HepG2 (cell line): ENCODE data around the gene TCF7L2. TPM values are rescaled to one million over a fixed set of nuclear protein-coding genes. Genes with fewer than 3 reads are reported as not detected.

Experiments
- ATF1 ChIP-seq: IDR thresholded peaks from 2 replicates; pipeline ENCODE4 v1.6.1; 2016; ENCODE audit warnings: mild to moderate bottlenecking, control low read depth
- CAMTA2 ChIP-seq: sonication (generic); formaldehyde crosslinking; IDR thresholded peaks from 2 replicates; pipeline ENCODE4 v1.4.0; 2020; ENCODE audit warnings: mild to moderate bottlenecking, missing genetic modification reagents, borderline replicate concordance
- HOXA3 ChIP-seq: sonication (generic); formaldehyde crosslinking; IDR thresholded peaks from 2 replicates; pipeline ENCODE4 v1.5.0; 2020; ENCODE audit warnings: missing genetic modification reagents
- HOXA7 ChIP-seq: sonication (generic); formaldehyde crosslinking; IDR thresholded peaks from 2 replicates; pipeline ENCODE4 v1.8.1; 2022; ENCODE audit warnings: mild to moderate bottlenecking, missing genetic modification reagents, moderate library complexity
- IRX3 ChIP-seq: sonication (generic); formaldehyde crosslinking; IDR thresholded peaks from 2 replicates; pipeline ENCODE4 v1.8.1; 2023; ENCODE audit warnings: mild to moderate bottlenecking, low read depth, missing genetic modification reagents, borderline replicate concordance
- NFE2L2 ChIP-seq: fragments of 150-350 bp; IDR thresholded peaks from 2 replicates; pipeline ENCODE4 v1.6.1; 2014; ENCODE audit warnings: low read length
- NFYC ChIP-seq: IDR thresholded peaks from 2 replicates; pipeline ENCODE4 v1.6.1; 2016; ENCODE audit warnings: missing genetic modification reagents, missing compliant biosample characterization
- ONECUT2 ChIP-seq: sonication (generic); formaldehyde crosslinking; IDR thresholded peaks from 2 replicates; pipeline ENCODE4 v1.4.0; 2020; ENCODE audit warnings: missing genetic modification reagents
- PHF8 ChIP-seq: sonication (generic); formaldehyde crosslinking; IDR thresholded peaks from 2 replicates; pipeline ENCODE4 v1.5.0; 2020; ENCODE audit warnings: missing genetic modification reagents
- RFXAP ChIP-seq: sonication (generic); formaldehyde crosslinking; IDR thresholded peaks from 2 replicates; pipeline ENCODE4 v1.4.0; 2020; ENCODE audit warnings: missing genetic modification reagents, borderline replicate concordance
- RXRB ChIP-seq: IDR thresholded peaks from 2 replicates; pipeline ENCODE4 v1.6.1; 2016; ENCODE audit warnings: borderline replicate concordance, missing genetic modification reagents, missing compliant biosample characterization
- SMARCE1 ChIP-seq: fragments of 450-650 bp; IDR thresholded peaks from 2 replicates; pipeline ENCODE4 v1.6.1; 2017; ENCODE audit warnings: borderline replicate concordance
- STAG1 ChIP-seq: sonication (generic); formaldehyde crosslinking; IDR thresholded peaks from 2 replicates; pipeline ENCODE4 v1.4.0; 2020; ENCODE audit warnings: missing genetic modification reagents
- TEAD3 ChIP-seq: optimal IDR thresholded peaks from 2 replicates; pipeline ENCODE3; 2016; ENCODE audit warnings: borderline replicate concordance
- ZFP36 ChIP-seq: fragments of 150-350 bp; IDR thresholded peaks from 2 replicates; pipeline ENCODE4 v1.6.1; 2018; ENCODE audit warnings: borderline replicate concordance, low read length, low read depth; ENCODE audit not compliant: partially characterized antibody
- ZFP82 ChIP-seq: sonication (generic); formaldehyde crosslinking; IDR thresholded peaks from 2 replicates; pipeline ENCODE4 v1.5.1; 2020; ENCODE audit warnings: mild to moderate bottlenecking, missing genetic modification reagents, borderline replicate concordance
- ZNF20 ChIP-seq: sonication (generic); formaldehyde crosslinking; IDR thresholded peaks from 2 replicates; pipeline ENCODE4 v1.4.0; 2020; ENCODE audit warnings: mild to moderate bottlenecking, moderate library complexity, missing genetic modification reagents
- ZNF24 ChIP-seq: fragments of 450-650 bp; IDR thresholded peaks from 2 replicates; pipeline ENCODE4 v1.6.1; 2017; ENCODE audit warnings: antibody characterized with exemption, mild to moderate bottlenecking
- ZNF260 ChIP-seq: sonication (generic); formaldehyde crosslinking; IDR thresholded peaks from 2 replicates; pipeline ENCODE4 v1.4.0; 2020; ENCODE audit warnings: missing genetic modification reagents, low read depth, mild to moderate bottlenecking, borderline replicate concordance
- ZNF567 ChIP-seq: sonication (generic); formaldehyde crosslinking; IDR thresholded peaks from 2 replicates; pipeline ENCODE4 v1.8.1; 2023; ENCODE audit warnings: mild to moderate bottlenecking, missing genetic modification reagents, borderline replicate concordance
- ZNF678 ChIP-seq: sonication (generic); formaldehyde crosslinking; IDR thresholded peaks from 2 replicates; pipeline ENCODE4 v1.4.0; 2020; ENCODE audit warnings: mild to moderate bottlenecking, missing genetic modification reagents
- ZNF879 ChIP-seq: sonication (generic); formaldehyde crosslinking; IDR thresholded peaks from 2 replicates; pipeline ENCODE4 v1.8.1; 2023; ENCODE audit warnings: missing genetic modification reagents
- polyA plus RNA-seq, 8 experiments: library from polyadenylated mRNA; depleted of rRNA in 3 of 8; stranded (reverse) in 7 of 8; unstranded in 1 of 8; fragments of >200 nt; fragmentation: Illumina TruSeq in 4 of 8; extraction: Trizol in 4 of 8; gene quantifications; 2 replicates each; pipeline versions ENCODE4 v1.2.1 to v1.2.3, GENCODE V29; 2011 to 2016; ENCODE audit warnings: low read depth in 4 of 8, missing spikeins in 1 of 8, mixed read lengths in 1 of 8; ENCODE audit not compliant: insufficient read depth in 1 of 8
- total RNA-seq, 5 experiments: library from RNA; depleted of rRNA; stranded (reverse); fragments of >200 nt; fragmentation: Illumina TruSeq; extraction: Trizol; gene quantifications; 2 replicates each; pipeline ENCODE4 v1.2.3, GENCODE V29; 2016; ENCODE audit warnings: low read depth in 1 of 5
- TF ChIP-seq, protein P1 (sequence below): sonication (generic); formaldehyde crosslinking; IDR thresholded peaks from 2 replicates; pipeline ENCODE4 v1.5.1; 2020; ENCODE audit warnings: missing genetic modification reagents, mild to moderate bottlenecking, borderline replicate concordance
- TF ChIP-seq, protein P2 (sequence below): IDR thresholded peaks from 2 replicates; pipeline ENCODE4 v1.6.1; 2016; ENCODE audit warnings: mild to moderate bottlenecking
- TF ChIP-seq, protein P3 (sequence below): sonication (generic); formaldehyde crosslinking; IDR thresholded peaks from 2 replicates; pipeline ENCODE4 v1.4.0; 2020; ENCODE audit warnings: missing genetic modification reagents; ENCODE audit errors: not compliant biosample characterization
- TF ChIP-seq, protein P4 (sequence below): sonication (generic); formaldehyde crosslinking; IDR thresholded peaks from 2 replicates; pipeline ENCODE4 v1.4.0; 2020; ENCODE audit warnings: mild to moderate bottlenecking, low read depth, missing genetic modification reagents
- TF ChIP-seq, protein P5 (sequence below): sonication (generic); formaldehyde crosslinking; IDR thresholded peaks from 2 replicates; pipeline ENCODE4 v1.8.1; 2022; ENCODE audit warnings: mild to moderate bottlenecking, missing genetic modification reagents

TCF7L2 gene
- total and polyA plus RNA-seq, 2 of the 13 experiments (the other 11 are each of a cell fraction or from before 2014, with no cell fraction given) = 3.9 to 13.7 TPM

DNA sequence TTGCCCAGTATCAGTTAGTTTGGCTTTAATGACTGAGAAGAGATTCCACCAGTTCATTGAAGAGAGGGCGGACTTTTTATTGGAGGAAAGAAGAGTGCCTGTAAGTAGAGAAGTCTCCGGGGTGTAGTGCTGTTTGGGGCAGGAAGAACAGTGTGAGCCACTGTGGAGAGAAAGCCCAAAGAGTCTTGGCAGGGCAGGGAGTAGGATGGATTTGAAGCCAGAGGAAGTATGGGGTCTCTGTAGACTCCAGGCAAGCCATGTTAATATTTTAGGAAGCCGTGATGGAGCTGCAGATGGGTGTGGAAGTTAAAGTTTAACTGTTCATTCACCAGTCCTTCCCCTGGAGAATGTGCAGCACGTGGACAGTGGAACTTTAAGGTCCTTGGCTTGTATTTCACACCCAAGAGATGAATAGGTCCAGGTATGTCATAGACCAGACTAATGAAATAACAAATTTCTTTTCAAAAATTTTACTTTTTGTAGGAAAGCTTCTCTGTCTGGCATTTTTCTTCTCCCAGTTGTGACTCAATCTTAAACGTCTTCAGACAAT is 54.1 kb downstream of the TCF7L2 start (continued):
- TF ChIP-seq, protein P1, sequence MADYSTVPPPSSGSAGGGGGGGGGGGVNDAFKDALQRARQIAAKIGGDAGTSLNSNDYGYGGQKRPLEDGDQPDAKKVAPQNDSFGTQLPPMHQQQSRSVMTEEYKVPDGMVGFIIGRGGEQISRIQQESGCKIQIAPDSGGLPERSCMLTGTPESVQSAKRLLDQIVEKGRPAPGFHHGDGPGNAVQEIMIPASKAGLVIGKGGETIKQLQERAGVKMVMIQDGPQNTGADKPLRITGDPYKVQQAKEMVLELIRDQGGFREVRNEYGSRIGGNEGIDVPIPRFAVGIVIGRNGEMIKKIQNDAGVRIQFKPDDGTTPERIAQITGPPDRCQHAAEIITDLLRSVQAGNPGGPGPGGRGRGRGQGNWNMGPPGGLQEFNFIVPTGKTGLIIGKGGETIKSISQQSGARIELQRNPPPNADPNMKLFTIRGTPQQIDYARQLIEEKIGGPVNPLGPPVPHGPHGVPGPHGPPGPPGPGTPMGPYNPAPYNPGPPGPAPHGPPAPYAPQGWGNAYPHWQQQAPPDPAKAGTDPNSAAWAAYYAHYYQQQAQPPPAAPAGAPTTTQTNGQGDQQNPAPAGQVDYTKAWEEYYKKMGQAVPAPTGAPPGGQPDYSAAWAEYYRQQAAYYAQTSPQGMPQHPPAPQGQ = no peak
- TF ChIP-seq ONECUT2 (CRISPR knock-in tag) (no peak), ZNF260 (no peak), ZFP36 (no peak), ZNF678 (no peak), CAMTA2 (CRISPR knock-in tag) (no peak), HOXA7 (CRISPR knock-in tag) (no peak), HOXA3 (CRISPR knock-in tag) (0 out of 2 replicates have a peak, but pooled peaks have one; percentile 27), ZNF20 (CRISPR knock-in tag) (no peak), ZNF24 (no peak), NFYC (no peak), ZFP82 (CRISPR knock-in tag) (no peak), STAG1 (CRISPR knock-in tag) (no peak), IRX3 (CRISPR knock-in tag) (no peak), PHF8 (no peak), NFE2L2 (no peak), RFXAP (CRISPR knock-in tag) (no peak), ATF1 (CRISPR knock-in tag) (no peak), ZNF567 (CRISPR knock-in tag) (no peak), SMARCE1 (no peak), ZNF879 (CRISPR knock-in tag) (no peak), TEAD3 (peak; percentile 73), RXRB (0 out of 2 replicates have a peak, but pooled peaks have one; percentile 33)
- TF ChIP-seq, protein P2, sequence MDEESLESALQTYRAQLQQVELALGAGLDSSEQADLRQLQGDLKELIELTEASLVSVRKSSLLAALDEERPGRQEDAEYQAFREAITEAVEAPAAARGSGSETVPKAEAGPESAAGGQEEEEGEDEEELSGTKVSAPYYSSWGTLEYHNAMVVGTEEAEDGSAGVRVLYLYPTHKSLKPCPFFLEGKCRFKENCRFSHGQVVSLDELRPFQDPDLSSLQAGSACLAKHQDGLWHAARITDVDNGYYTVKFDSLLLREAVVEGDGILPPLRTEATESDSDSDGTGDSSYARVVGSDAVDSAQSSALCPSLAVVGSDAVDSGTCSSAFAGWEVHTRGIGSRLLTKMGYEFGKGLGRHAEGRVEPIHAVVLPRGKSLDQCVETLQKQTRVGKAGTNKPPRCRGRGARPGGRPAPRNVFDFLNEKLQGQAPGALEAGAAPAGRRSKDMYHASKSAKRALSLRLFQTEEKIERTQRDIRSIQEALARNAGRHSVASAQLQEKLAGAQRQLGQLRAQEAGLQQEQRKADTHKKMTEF (CRISPR knock-in tag) = no peak
- TF ChIP-seq, protein P3, sequence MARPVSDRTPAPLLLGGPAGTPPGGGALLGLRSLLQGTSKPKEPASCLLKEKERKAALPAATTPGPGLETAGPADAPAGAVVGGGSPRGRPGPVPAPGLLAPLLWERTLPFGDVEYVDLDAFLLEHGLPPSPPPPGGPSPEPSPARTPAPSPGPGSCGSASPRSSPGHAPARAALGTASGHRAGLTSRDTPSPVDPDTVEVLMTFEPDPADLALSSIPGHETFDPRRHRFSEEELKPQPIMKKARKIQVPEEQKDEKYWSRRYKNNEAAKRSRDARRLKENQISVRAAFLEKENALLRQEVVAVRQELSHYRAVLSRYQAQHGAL (CRISPR knock-in tag) = no peak
- TF ChIP-seq, protein P4, sequence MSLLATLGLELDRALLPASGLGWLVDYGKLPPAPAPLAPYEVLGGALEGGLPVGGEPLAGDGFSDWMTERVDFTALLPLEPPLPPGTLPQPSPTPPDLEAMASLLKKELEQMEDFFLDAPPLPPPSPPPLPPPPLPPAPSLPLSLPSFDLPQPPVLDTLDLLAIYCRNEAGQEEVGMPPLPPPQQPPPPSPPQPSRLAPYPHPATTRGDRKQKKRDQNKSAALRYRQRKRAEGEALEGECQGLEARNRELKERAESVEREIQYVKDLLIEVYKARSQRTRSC (CRISPR knock-in tag) = no peak
- TF ChIP-seq, protein P5, sequence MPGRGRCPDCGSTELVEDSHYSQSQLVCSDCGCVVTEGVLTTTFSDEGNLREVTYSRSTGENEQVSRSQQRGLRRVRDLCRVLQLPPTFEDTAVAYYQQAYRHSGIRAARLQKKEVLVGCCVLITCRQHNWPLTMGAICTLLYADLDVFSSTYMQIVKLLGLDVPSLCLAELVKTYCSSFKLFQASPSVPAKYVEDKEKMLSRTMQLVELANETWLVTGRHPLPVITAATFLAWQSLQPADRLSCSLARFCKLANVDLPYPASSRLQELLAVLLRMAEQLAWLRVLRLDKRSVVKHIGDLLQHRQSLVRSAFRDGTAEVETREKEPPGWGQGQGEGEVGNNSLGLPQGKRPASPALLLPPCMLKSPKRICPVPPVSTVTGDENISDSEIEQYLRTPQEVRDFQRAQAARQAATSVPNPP (CRISPR knock-in tag) = no peak
